Suprapubic skin (tissue), 4 donors: ENCODE measurements around the gene LRIG1. TPM values are rescaled to one million over a fixed set of nuclear protein-coding genes. Genes with fewer than 3 reads are reported as not detected.

ENCODE experiments used
- DNase-seq, 2 donors: peaks; one replicate each; pipeline ENCODE4 v3.0.0-alpha.2; 2019; ENCODE audit warnings: low spot score in 2 of 2
- H3K27ac ChIP-seq: fragments of 200-600 bp; sonication (generic); one replicate; pipeline ENCODE4 v1.5.1; 2019
- H3K27me3 ChIP-seq: fragments of 200-600 bp; sonication (generic); one replicate; pipeline ENCODE4 v1.5.1; 2019
- H3K36me3 ChIP-seq: fragments of 200-600 bp; sonication (generic); one replicate; pipeline ENCODE4 v1.5.1; 2019
- H3K4me1 ChIP-seq: fragments of 200-600 bp; sonication (generic); one replicate; pipeline ENCODE4 v1.5.1; 2019
- H3K4me3 ChIP-seq: fragments of 200-600 bp; sonication (generic); one replicate; pipeline ENCODE4 v1.5.1; 2019; ENCODE audit warnings: mild to moderate bottlenecking
- H3K9me3 ChIP-seq: fragments of 200-600 bp; sonication (generic); one replicate; pipeline ENCODE4 v1.5.1; 2019
- EP300 ChIP-seq: sonication (generic); formaldehyde crosslinking; IDR thresholded peaks from one replicate; pipeline ENCODE4 v1.6.1; 2017; ENCODE audit warnings: antibody characterized with exemption
- POLR2A ChIP-seq, 2 donors: fragments of 450-650 bp; IDR thresholded peaks; one replicate each; pipeline ENCODE4 v1.6.1; 2017; ENCODE audit warnings: antibody characterized with exemption in 2 of 2, mild to moderate bottlenecking in 2 of 2, moderate library complexity in 2 of 2
- POLR2AphosphoS5 ChIP-seq, 3 donors: sonication (generic); formaldehyde crosslinking; IDR thresholded peaks; one replicate each; pipeline ENCODE4 v1.6.1; 2017; ENCODE audit warnings: antibody characterized with exemption in 3 of 3
- WGBS: methylation state at CpG from one replicate; pipeline ENCODE4 v1.1.5; 2018; 5-methylcytosine and 5-hydroxymethylcytosine counted together
- total RNA-seq, 4 donors: library from RNA; depleted of rRNA; stranded (reverse); fragments of >200 nt; gene quantifications; one replicate each; pipeline ENCODE4 v1.1.0, GENCODE V29; 2016
- TF ChIP-seq, protein P1 (sequence below), 2 donors: fragments of 200-600 bp in 1 of 2; fragments of 450-650 bp in 1 of 2; sonication (generic) in 1 of 2; IDR thresholded peaks; one replicate each; pipeline ENCODE4 v1.5.1; 2016 to 2019; ENCODE audit warnings: antibody characterized with exemption in 2 of 2, mild to moderate bottlenecking in 1 of 2, moderate library complexity in 1 of 2

Gene LRIG1
- total RNA-seq, 4 donors from 2014 or later: 69.1 to 88.0 (median 78.9) TPM

DNA sequence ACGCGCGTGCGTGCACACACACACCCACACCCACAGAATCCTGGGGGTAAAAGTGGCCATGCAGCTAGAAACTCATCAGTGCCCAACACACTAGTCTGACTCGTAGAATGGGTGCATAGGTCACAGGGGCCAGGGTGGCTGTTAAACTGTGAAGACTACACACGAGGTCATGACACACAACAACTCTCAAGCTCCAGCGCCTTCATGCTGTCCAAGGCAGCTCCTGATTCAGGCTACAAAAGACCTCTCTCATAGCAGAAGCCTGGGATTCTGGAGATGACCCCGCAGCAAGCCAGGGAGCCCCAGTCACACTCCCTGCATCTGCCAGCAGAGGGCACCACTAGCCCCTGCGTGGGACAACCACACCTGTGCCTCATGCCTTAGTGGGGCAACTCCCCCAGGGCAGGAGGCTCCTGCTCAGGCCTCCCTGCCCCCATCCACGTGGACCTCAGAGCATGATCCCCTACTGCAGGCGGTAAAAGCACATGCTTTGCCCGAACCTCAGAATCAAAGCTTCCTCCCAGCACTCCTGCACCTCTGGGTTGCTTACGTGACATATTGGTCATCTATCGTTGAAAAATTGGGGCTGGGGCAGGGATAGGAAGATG is 93.1 kb downstream of the LRIG1 start:
- 78% methylated on average over 10 of the region's 14 CpGs for WGBS
- Histone ChIP-seq H3K9me3 (no peaks in the 10 kb centered on the region), H3K4me1 (peaks cover 25% of the 10 kb centered on the region), H3K36me3 (peaks cover 66% of the 10 kb centered on the region), H3K27ac (no peak overlapping the region), H3K4me3 (no peak overlapping the region), H3K27me3 (no peaks in the 10 kb centered on the region)
- no peak for TF ChIP-seq EP300
- TF ChIP-seq POLR2A (IDR thresholded peaks at IDR 0.05): no peak
- TF ChIP-seq, protein P1, sequence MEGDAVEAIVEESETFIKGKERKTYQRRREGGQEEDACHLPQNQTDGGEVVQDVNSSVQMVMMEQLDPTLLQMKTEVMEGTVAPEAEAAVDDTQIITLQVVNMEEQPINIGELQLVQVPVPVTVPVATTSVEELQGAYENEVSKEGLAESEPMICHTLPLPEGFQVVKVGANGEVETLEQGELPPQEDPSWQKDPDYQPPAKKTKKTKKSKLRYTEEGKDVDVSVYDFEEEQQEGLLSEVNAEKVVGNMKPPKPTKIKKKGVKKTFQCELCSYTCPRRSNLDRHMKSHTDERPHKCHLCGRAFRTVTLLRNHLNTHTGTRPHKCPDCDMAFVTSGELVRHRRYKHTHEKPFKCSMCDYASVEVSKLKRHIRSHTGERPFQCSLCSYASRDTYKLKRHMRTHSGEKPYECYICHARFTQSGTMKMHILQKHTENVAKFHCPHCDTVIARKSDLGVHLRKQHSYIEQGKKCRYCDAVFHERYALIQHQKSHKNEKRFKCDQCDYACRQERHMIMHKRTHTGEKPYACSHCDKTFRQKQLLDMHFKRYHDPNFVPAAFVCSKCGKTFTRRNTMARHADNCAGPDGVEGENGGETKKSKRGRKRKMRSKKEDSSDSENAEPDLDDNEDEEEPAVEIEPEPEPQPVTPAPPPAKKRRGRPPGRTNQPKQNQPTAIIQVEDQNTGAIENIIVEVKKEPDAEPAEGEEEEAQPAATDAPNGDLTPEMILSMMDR (IDR thresholded peaks at IDR 0.05): peak; percentile 76 to 91
- TF ChIP-seq POLR2AphosphoS5 (IDR thresholded peaks at IDR 0.05): no peak
- DNase-seq: peak in 1 of 2 donors; percentile 84

DNA sequence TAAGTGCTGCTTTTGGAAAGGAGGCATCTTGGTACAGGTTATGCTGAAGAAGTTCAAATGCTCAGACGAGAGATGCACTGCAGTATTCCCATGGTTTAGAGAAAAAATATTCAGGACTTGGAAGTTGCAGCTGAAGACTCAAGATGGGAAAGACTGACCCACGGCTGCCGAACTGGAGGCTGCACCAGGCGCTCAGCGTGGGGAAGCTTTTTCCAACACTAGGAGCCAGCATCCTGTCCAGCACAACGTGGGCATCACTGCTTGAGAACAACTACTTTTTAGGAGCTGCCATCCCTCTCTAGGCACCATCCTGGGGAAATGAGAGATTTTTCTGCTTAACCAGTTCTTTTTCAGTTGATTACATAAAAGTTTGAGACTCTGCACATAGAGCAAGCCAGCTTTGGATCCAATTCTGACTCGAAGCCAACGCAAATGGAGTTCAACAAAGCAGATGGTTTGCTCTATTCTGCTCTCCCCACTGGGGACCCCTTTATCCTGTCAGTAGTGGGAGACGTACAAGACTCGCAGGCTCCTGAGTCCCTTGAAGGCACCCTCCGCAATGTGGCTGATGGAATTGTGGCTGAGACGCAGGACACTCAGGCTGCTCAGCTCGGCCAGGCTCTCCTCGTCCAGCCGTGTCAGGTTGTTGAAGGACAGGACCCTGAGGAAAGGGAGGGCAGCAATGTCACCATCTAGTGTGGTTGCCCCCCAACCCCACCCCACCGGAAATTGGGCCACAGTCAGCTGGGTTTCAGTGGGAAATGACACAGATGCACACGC is 93.8 kb downstream of the LRIG1 start:
- H3K4me3 ChIP-seq: no peak overlapping the region
- no peaks in the 10 kb centered on the region for H3K27me3 ChIP-seq
- H3K27ac ChIP-seq: no peak overlapping the region
- WGBS: 80% methylated on average over 15 of the region's 17 CpGs
- peaks cover 59% of the 10 kb centered on the region for H3K36me3 ChIP-seq
- H3K4me1 ChIP-seq: peaks cover 29% of the 10 kb centered on the region
- peak in 1 of 2 donors; percentile 53 for DNase-seq
- TF ChIP-seq, protein P1 (IDR thresholded peaks at IDR 0.05): no peak
- TF ChIP-seq POLR2A (IDR thresholded peaks at IDR 0.05): no peak
- TF ChIP-seq POLR2AphosphoS5 (IDR thresholded peaks at IDR 0.05): no peak
- TF ChIP-seq EP300: no peak
- no peaks in the 10 kb centered on the region for H3K9me3 ChIP-seq

DNA sequence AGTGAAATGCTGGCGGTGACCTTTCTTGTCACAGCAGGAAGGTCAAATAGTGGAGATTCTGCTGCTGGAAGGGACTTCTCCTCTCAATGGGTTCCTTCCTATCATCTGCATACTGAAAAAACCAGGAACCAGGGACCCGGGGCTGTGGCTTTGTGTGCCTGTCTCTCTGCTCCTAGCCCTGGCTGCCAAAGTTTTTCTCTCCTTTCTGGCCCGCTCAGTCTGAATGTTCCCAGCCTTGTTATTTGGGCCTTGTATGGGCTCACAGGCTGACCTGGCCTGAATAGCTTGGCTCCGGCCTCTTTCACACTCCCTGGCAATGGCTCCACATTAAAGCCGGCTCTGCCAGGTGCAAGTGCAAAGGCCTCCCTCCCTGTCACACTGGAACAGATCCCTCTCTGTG is 94.7 kb downstream of the LRIG1 start:
- H3K4me3 ChIP-seq: no peak overlapping the region
- H3K4me1 ChIP-seq: peaks cover 30% of the 10 kb centered on the region
- 80% methylated on average over 5 of the region's 5 CpGs for WGBS
- H3K27ac ChIP-seq: peak overlapping the region; percentile 46
- H3K9me3 ChIP-seq: no peaks in the 10 kb centered on the region
- DNase-seq: peak in 1 of 2 donors; percentile 44
- H3K36me3 ChIP-seq: peaks cover 53% of the 10 kb centered on the region
- TF ChIP-seq POLR2AphosphoS5 (IDR thresholded peaks at IDR 0.05) (no peak), EP300 (no peak), POLR2A (IDR thresholded peaks at IDR 0.05) (no peak)
- TF ChIP-seq, protein P1 (IDR thresholded peaks at IDR 0.05): no peak
- H3K27me3 ChIP-seq: no peaks in the 10 kb centered on the region

DNA sequence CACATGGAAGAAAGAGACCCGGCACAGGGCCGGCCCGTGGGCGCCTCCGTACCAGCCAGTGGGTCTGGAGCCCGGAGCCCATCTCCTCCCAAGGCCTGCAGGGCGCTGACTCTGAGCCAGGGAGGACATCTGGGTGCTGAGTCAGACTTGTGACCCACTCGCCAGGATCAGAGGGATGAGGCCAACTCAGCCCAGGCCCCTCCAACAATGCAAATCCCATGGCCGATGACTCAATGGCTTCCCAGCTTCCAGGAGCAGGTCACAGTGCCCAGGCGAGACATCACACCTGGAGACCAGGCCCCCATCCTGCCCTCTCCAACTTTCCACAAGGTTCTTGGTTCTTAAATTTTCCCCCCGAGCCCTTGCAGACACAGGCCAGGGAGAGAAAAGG is 95.1 kb downstream of the LRIG1 start:
- H3K27ac ChIP-seq: peak overlapping the region; percentile 46
- DNase-seq: peak in 1 of 2 donors; percentile 78
- H3K36me3 ChIP-seq: peaks cover 52% of the 10 kb centered on the region
- H3K4me1 ChIP-seq: peaks cover 30% of the 10 kb centered on the region
- 83% methylated on average over 2 of the region's 11 CpGs for WGBS
- H3K27me3 ChIP-seq: no peaks in the 10 kb centered on the region
- no peak for TF ChIP-seq EP300
- no peak for TF ChIP-seq POLR2AphosphoS5 (IDR thresholded peaks at IDR 0.05)
- TF ChIP-seq POLR2A (IDR thresholded peaks at IDR 0.05): no peak
- TF ChIP-seq, protein P1 (IDR thresholded peaks at IDR 0.05): no peak
- no peaks in the 10 kb centered on the region for H3K9me3 ChIP-seq
- H3K4me3 ChIP-seq: no peak overlapping the region
